IPS-20b (cell line): ENCODE measurements around the gene ZNF236.
"Not testable (repeated sequence)": the region's sequence is repeated elsewhere in the genome, so short reads cannot be mapped to it uniquely, and the experiment has no call there.

Source experiments
- H3K27ac ChIP-seq: one replicate; pipeline ENCODE4 v1.5.1; 2013; ENCODE audit warnings: low read length
- H3K27me3 ChIP-seq: 2 replicates; pipeline ENCODE4 v1.6.1; 2013; ENCODE audit warnings: mild to moderate bottlenecking, low read length, inconsistent platforms; ENCODE audit not compliant: insufficient read depth
- H3K36me3 ChIP-seq: 2 replicates; pipeline ENCODE4 v1.6.1; 2013; ENCODE audit warnings: low read depth, mild to moderate bottlenecking, inconsistent platforms, low read length, moderate library complexity; ENCODE audit not compliant: insufficient read depth
- H3K4me1 ChIP-seq: 2 replicates; pipeline ENCODE4 v1.6.1; 2013; ENCODE audit warnings: mild to moderate bottlenecking, control low read depth, inconsistent platforms, low read length, moderate library complexity; ENCODE audit not compliant: insufficient read depth
- H3K4me3 ChIP-seq: 2 replicates; pipeline ENCODE4 v1.5.1; 2013; ENCODE audit warnings: mild to moderate bottlenecking, low read length, inconsistent platforms
- H3K9ac ChIP-seq: 2 replicates; pipeline ENCODE4 v1.6.1; 2013; ENCODE audit warnings: low read depth, mild to moderate bottlenecking, inconsistent platforms, low read length, moderate library complexity
- H3K9me3 ChIP-seq: 2 replicates; pipeline ENCODE4 v1.6.1; 2013; ENCODE audit warnings: mild to moderate bottlenecking, low read depth, low read length, inconsistent platforms; ENCODE audit not compliant: insufficient read depth

ZNF236 gene

GRCh38 chr18:76988827-76989646 lies 166.7 kb downstream of the ZNF236 start:
- no peaks in the 10 kb centered on the region for H3K9me3 ChIP-seq
- H3K36me3 ChIP-seq, result no peaks in the 10 kb centered on the region
- no peak overlapping the region for H3K4me3 ChIP-seq
- no peak overlapping the region for H3K9ac ChIP-seq
- H3K27me3 ChIP-seq, result no peaks in the 10 kb centered on the region
- H3K4me1 ChIP-seq, result no peaks in the 10 kb centered on the region; the same call in 1 of the 2 replicates
- H3K27ac ChIP-seq, result no peak overlapping the region

- H3K4me1 ChIP-seq, result no peaks in the 10 kb centered on the region; the same call in 1 of the 2 replicates
Observed at GRCh38 chr18:76989647-76990190, 167.4 kb downstream of the ZNF236 start.

GRCh38 chr18:76990343-76991020 lies 168.1 kb downstream of the ZNF236 start:
- not testable (repeated sequence) for H3K9me3 ChIP-seq, H3K4me1 ChIP-seq, H3K36me3 ChIP-seq, H3K4me3 ChIP-seq, H3K27me3 ChIP-seq, H3K9ac ChIP-seq, H3K27ac ChIP-seq

More at GRCh38 chr18:76989647-76990190, 167.4 kb downstream of the ZNF236 start:
- Histone ChIP-seq H3K27ac (no peak overlapping the region), H3K27me3 (no peaks in the 10 kb centered on the region), H3K9ac (no peak overlapping the region), H3K9me3 (no peaks in the 10 kb centered on the region), H3K36me3 (no peaks in the 10 kb centered on the region), H3K4me3 (no peak overlapping the region)

- H3K36me3 ChIP-seq, result no peaks in the 10 kb centered on the region
- no peak overlapping the region for H3K27ac ChIP-seq
- H3K4me3 ChIP-seq, result no peak overlapping the region
- H3K9ac ChIP-seq, result no peak overlapping the region
- H3K27me3 ChIP-seq, result no peaks in the 10 kb centered on the region
- peaks cover 4% of the 10 kb centered on the region; the same call in 1 of the 2 replicates for H3K4me1 ChIP-seq
- no peaks in the 10 kb centered on the region for H3K9me3 ChIP-seq
Observed at GRCh38 chr18:76991021-76991688, 168.8 kb downstream of the ZNF236 start.

- H3K4me1 ChIP-seq, result peaks cover 5% of the 10 kb centered on the region; the same call in 1 of the 2 replicates
- no peaks in the 10 kb centered on the region for H3K36me3 ChIP-seq
- no peak overlapping the region for H3K9ac ChIP-seq
- H3K9me3 ChIP-seq, result no peaks in the 10 kb centered on the region
- H3K4me3 ChIP-seq, result no peak overlapping the region
- H3K27me3 ChIP-seq, result no peaks in the 10 kb centered on the region
- no peak overlapping the region for H3K27ac ChIP-seq
Observed at GRCh38 chr18:76992226-76993084, 170.1 kb downstream of the ZNF236 start.

- H3K36me3 ChIP-seq, result no peaks in the 10 kb centered on the region
- H3K9me3 ChIP-seq, result no peaks in the 10 kb centered on the region
- H3K27ac ChIP-seq, result no peak overlapping the region
- no peak overlapping the region for H3K4me3 ChIP-seq
- H3K27me3 ChIP-seq, result no peaks in the 10 kb centered on the region
- H3K4me1 ChIP-seq, result peaks cover 5% of the 10 kb centered on the region; the same call in 1 of the 2 replicates
- H3K9ac ChIP-seq, result no peak overlapping the region
Observed at GRCh38 chr18:76993085-76993382, 170.7 kb downstream of the ZNF236 start.

- no peak overlapping the region for H3K27ac ChIP-seq
- H3K4me3 ChIP-seq, result no peak overlapping the region
- H3K27me3 ChIP-seq, result no peaks in the 10 kb centered on the region
- H3K4me1 ChIP-seq, result 0 out of 2 replicates have a peak, but pooled peaks cover 5% of the 10 kb centered on the region
- no peaks in the 10 kb centered on the region for H3K9me3 ChIP-seq
- H3K36me3 ChIP-seq, result no peaks in the 10 kb centered on the region
- no peak overlapping the region for H3K9ac ChIP-seq
Observed at GRCh38 chr18:76993573-76993972, 171.2 kb downstream of the ZNF236 start.

- H3K36me3 ChIP-seq, result no peaks in the 10 kb centered on the region
- H3K27ac ChIP-seq, result no peak overlapping the region
- H3K27me3 ChIP-seq, result no peaks in the 10 kb centered on the region
- no peak overlapping the region for H3K4me3 ChIP-seq
- H3K9ac ChIP-seq, result no peak overlapping the region
- H3K4me1 ChIP-seq, result 0 out of 2 replicates have a peak, but pooled peaks cover 5% of the 10 kb centered on the region
- no peaks in the 10 kb centered on the region for H3K9me3 ChIP-seq
Observed at GRCh38 chr18:76994086-76994654, 171.8 kb downstream of the ZNF236 start.

GRCh38 chr18:76995896-76996295 lies 173.5 kb downstream of the ZNF236 start:
- Histone ChIP-seq H3K9ac (no peak overlapping the region), H3K9me3 (no peaks in the 10 kb centered on the region), H3K4me1 (0 out of 2 replicates have a peak, but pooled peaks cover 5% of the 10 kb centered on the region), H3K27ac (no peak overlapping the region), H3K27me3 (no peaks in the 10 kb centered on the region), H3K36me3 (no peaks in the 10 kb centered on the region), H3K4me3 (no peak overlapping the region)

- Histone ChIP-seq H3K4me1 (0 out of 2 replicates have a peak, but pooled peaks cover 5% of the 10 kb centered on the region), H3K4me3 (no peak overlapping the region), H3K27ac (no peak overlapping the region), H3K9me3 (no peaks in the 10 kb centered on the region), H3K36me3 (no peaks in the 10 kb centered on the region), H3K27me3 (no peaks in the 10 kb centered on the region), H3K9ac (no peak overlapping the region)
Observed at GRCh38 chr18:76996429-76996828, 174.1 kb downstream of the ZNF236 start.
